CD4-positive, alpha-beta T cell treated with Interleukin-10 for 1 hour (primary cell): Measurements from ENCODE around the gene ODF4.
A peak's percentile ranks its signal among the peaks of the same experiment; 100 is the strongest.
"Not testable (repeated sequence)": the region's sequence is repeated elsewhere in the genome, so short reads cannot be mapped to it uniquely, and the experiment has no call there.

ENCODE experiments used
- DNase-seq: peaks from one replicate; pipeline ENCODE4 v3.0.0-alpha.2; 2020

Gene ODF4

DNA sequence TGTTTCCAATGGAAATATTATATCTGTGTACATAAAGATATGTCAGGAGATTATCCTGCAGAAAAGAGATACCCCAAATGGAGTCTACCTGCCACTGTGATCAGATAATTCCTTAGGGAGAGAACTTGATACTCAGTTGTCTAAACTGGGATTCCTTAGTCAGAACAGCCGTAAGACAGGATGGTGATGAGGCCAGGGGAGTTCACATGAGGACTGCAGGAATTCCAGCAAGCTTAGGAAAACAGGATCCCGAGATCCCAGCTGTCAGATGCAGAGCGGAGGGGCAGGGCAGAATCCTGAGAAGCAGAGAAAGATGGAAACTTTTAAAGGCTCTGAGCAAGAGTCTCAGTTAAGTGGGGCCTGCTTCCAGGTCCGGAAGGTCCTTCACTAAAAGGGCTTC, 32.1 kb downstream of the ODF4 start:
- DNase-seq = no peak

DNA sequence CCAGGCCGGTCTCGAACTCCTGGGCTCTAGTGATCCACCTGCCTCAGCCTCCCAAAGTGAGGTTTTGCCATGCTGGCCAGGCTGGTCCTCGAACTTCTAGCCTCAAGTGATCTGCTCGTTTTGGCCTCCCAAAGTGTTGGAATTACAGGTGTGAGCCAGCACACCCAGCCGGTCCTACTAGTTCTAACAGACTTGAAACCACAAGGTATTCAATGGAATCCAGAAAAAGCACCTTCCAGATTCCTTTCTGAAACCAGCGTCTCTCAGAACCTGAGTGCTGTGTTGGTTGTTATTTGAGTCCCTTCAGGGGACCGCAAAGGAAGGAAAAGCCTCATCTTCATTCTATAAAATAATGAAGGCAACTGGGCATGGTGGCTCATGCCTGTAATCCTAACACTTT, 32.8 kb downstream of the ODF4 start:
- no peak for DNase-seq

- not testable (repeated sequence) for DNase-seq
Measured at GRCh38 chr17:8373856-8374255, 34.2 kb downstream of the ODF4 start.

DNA sequence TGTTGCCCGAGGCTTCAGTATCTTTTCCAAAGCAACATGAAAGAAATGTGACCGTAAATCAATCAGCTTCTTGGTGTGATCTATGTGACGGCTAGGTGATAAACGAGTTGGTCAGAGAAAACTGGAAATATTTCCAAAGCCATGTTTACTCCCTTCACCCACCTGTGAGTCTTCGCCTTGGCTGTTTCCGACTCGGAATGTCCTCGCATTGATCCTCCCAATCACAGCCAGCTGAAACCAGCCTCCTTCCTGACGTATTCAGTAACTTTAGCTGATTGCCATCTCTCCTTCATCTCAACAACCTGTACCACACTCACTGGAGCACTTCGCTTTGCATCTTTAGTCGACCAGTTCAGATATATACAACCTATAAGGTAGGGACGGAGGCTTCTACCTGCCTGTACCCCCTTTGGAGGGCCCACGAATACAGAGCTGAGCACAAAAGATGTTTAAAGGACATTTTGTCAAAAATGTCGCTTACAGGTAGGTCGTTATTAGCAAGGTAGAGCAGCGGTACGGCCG, 36.2 kb downstream of the ODF4 start:
- no peak for DNase-seq

DNA sequence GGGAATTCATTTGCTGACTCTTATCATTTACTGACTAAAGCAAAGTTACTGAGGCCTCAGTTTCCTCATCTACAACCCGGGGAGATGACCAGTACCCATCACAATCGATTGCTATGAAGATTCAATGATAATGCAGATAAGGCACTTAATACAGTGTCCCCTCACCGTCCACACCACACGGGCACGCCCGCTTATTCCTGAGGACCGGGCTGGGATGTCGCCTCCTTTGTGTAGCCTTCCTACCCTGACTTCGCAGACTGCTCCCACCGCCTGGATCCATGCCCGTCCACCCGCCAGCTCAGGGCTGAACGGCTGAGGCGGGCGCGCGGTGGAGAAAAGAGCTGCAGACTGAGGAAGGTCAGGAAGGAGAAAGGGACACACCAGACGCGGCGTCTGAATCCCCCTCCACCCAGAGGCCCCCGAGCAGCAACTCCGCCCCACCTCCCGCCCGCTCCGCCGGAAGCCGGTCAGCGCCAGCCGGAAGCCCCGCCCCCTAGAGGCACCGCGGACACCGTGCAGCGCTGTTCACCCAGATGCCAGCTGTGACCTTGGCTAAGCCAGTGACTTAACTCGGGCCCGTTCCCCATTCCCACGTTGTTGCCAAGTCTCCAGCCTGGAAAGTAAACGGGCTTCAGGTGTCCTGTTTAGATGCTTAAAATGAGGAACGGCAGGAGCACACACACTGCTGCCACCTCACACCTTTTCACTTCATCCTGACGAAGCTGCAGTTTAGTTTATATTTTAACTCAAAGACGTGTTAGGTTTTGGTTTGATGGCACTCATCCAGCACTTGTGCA, 36.8 kb downstream of the ODF4 start, which contains the start of gene KRABD2:
Gene KRABD2, minus strand, starts transcription at position 434 of the 797 bp plus-strand sequence.
- peak; percentile 91 for DNase-seq

GRCh38 chr17:8377422-8377821, 37.8 kb downstream of the ODF4 start:
- DNase-seq = no peak

- DNase-seq = not testable (repeated sequence)
Measured at GRCh38 chr17:8378117-8378516, 38.5 kb downstream of the ODF4 start.

DNA sequence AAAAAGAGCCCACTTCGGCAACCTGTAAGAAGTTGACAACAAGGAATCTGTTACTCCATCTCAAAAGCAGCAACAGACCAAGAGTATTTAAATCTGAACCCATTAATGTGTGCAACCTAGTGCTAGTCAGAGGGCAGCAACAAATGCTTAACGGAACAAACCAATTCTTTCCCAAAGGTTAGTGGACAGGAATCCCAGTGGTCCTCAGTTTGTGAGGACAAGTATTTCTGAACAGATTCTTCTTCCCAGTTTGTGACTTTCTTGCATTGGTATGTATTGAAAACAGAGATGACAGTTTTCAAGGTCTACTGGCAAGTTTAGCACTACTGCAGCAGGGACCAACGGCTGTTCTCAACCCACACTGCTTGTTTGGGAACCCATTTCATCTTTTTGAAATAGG, 40.4 kb downstream of the ODF4 start:
- DNase-seq = no peak

- no peak for DNase-seq
Measured at GRCh38 chr17:8382052-8382879, 42.6 kb downstream of the ODF4 start.

- no peak for DNase-seq
Measured at GRCh38 chr17:8382880-8383142, 43.2 kb downstream of the ODF4 start.

- peak; percentile 98 for DNase-seq
Measured at GRCh38 chr17:8383143-8383822, 43.6 kb downstream of the ODF4 start, which contains the start of gene RPL26. TSS of gene RPL26 (minus strand) at chr17:8383193. CDS start at chr17:8382310, 883 bp downstream.

- no peak for DNase-seq
Measured at GRCh38 chr17:8384801-8385378, 45.2 kb downstream of the ODF4 start.

GRCh38 chr17:8386841-8387240, 47.2 kb downstream of the ODF4 start:
- DNase-seq = no peak

- DNase-seq = peak; percentile 51
Measured at GRCh38 chr17:8387914-8388651, 48.4 kb downstream of the ODF4 start.

DNA sequence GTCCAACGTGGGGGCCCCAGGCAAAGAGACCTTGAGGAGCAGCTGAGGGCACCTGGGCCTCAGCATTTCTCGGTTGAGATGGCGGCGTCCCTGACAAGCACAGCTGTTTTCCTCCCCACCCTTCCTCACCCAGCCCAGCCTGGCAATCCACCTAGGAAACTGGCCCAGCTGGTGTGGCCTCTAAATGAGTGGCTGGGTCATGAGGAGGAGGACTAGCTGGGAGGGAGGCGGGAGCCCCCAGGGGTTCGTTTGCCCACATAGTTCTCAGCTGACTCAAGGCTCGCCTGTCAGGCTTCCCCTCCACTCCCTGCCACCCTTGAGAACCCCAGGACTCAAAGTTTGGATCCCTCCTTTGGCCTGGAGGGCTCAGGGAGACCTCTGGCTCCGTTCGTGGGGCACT, 52.1 kb downstream of the ODF4 start:
- no peak for DNase-seq

DNA sequence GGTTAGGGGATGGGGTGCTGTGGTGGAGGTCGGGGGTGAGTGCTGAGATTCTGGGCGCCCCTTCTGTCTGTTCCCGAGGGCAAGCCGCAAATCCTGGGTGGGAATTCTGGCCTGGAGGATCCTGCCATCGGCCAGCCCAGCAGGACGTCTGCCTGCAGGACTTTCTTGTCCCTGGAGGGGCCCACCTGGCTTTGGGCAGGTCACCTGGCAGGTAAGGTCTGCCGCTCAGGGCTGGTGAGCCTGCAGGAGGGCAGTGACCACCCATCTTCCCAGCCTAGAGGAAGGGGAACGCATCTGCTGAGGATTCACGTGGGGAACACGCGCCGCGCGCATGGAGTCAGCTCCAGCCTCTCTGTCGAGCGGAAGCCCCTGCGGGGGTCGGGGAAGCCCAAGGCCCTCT, 52.6 kb downstream of the ODF4 start:
- no peak for DNase-seq

GRCh38 chr17:8392674-8393469, 53.2 kb downstream of the ODF4 start:
- no peak for DNase-seq

- peak; percentile 66 for DNase-seq
Measured at GRCh38 chr17:8393470-8394231, 54.0 kb downstream of the ODF4 start.

GRCh38 chr17:8394497-8394896, 54.9 kb downstream of the ODF4 start:
- DNase-seq = not testable (repeated sequence)
